ENCODE measurements around the gene SARNP.

The SARNP gene

DNA sequence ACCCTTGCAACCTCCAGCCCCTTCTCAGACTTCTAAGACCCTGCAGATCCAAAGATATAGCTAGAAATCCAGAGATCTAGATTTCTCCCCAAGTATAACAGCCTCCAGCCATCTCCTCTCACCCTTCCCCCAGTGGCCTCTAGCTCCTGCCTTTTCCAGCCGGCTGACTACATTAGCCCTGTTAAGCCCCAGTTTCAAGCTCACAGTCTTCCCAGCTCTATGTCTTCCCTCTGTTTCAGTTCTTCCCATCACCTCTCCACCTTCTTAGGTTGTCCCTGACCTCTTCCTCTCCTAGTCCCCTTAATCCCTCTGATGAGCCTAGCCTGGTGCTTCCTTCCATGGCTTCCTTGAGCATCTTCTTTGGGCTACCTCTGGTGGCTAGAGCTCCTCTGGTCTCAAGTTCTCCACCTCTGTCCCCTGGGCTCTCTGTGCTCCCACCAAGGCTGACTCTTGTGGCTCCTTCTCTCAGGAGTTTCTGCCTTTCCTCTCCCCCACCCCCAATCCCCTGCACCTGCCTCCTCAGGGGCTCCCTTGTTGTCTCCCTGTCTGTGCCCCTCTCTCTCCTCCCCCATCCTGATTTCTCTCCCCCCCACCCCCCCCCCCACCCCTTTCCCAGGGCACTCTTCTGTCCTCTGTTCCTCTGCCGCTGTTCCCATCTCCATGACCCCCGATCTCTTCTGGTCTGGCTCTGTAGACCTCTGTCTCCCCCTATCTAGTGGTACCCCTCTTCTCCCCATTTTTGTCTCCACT lies 75.4 kb downstream of the SARNP start:
- DNase-seq = no peak

GRCh38 chr12:55739025-55739378 lies 78.5 kb downstream of the SARNP start:
- no peak for DNase-seq

DNA sequence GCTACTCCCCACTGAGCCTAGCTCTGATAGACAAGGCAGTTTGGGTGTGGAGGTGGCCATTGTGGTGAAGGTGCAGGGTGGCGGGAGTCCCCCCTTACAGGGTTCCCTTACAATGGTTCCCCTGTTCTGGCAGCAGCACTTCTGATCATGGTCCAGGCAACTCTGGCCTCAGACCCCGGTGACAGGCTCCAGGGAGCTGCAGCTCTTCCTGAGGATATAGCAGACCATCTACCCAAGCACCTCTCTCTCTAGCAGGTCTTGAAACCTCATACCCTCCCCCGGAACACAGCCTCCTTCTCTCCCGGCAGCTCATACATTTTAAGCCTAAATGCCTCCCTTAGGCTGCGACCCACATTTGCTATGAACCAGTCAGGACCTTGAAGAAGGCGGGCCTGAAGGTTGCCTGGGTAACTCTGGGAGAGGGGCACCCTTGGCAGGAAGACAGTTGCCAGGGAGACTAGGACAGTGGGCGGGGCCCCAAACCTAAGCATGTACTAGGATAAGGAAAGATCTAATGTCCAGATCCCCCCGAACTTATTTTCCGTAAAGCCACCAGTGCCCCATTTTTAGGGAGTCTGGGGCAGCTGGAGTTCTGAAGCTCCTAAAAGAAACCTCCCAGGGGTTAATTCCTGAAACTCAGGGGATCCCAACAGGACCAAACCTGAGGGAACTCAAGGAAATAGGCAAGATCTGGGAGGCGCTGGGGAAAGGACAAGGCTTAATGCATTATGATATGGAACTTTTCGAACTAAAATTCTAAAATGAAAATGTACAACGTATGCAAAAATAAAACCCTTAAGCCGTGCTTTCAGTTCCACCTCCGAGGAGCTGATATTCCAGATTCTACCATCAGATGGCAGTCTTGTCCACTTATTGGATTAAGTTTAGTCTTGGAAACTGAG lies 79.2 kb downstream of the SARNP start:
- DNase-seq = no peak

- DNase-seq = no peak
Observed at GRCh38 chr12:55737581-55738122, 79.9 kb downstream of the SARNP start.

DNA sequence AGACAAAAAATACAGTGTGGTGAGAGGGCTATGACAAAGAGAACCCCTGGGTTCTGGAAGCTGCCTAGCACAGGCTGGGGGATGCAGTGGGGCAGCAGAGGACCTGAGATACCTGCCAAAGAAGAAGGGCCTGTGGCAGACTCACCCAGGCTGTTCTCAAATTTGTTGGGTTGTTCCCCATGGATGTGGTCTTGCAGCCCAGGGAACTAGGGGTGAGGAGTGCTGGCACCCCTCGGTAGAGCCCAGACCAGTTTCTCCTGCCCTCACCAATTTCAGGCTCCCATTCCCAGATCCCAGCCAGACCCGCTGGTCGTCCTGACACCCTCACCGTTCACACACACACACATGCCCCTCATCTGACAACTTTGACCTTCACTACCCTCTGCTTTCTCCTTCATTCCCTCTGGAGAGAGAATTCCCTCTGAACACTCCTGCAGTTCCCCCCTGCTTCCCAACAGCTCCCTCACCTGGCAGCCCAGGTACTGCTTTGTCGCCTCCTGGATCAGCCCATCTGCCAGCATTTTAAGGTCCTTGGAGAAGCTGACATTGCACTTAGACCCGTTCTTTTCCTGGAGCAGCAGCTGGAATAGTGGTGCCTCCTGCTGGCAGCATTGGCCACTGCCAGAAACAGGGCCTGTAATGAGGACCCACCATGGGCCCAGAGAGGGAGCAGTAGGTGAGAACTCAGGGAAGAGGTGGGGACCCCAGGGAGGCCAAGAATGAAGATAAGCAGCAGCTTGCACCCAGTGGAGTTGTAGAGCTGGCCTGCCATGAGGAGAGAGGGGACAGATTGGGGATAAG lies 80.5 kb downstream of the SARNP start:
- no peak for DNase-seq

GRCh38 chr12:55736076-55736475 lies 81.4 kb downstream of the SARNP start:
- no peak for DNase-seq

GRCh38 chr12:55734595-55734994 lies 82.9 kb downstream of the SARNP start:
- no peak for DNase-seq

- DNase-seq = no peak
Observed at GRCh38 chr12:55733858-55734257, 83.7 kb downstream of the SARNP start.

- no peak for DNase-seq
Observed at GRCh38 chr12:55733021-55733555, 84.4 kb downstream of the SARNP start.

DNA sequence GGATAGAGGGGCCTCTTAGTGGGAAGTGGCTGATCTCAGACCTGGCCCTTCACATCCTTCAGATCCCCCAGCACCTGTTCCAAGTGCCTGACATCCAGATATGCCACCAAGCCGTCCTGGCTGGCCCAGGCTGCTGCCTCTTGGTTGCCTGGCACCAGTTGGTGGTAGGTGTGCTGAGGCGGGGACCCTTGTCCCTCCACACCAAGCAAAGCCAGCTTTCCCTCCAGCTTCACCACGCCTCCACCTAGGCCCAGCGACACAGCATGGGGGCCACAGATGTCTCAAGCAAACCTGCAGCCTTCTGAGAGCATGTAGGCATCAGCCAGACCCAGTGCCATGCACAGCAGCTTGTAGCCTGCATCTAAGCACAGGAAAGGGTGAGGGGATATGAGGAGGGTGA lies 85.2 kb downstream of the SARNP start:
- no peak for DNase-seq

- DNase-seq = no peak
Observed at GRCh38 chr12:55729819-55730818, 87.4 kb downstream of the SARNP start.

GRCh38 chr12:55728939-55729818 lies 88.3 kb downstream of the SARNP start, which contains the start of gene CD63:
TSS of gene CD63 (minus strand) at chr12:55729009. CDS start at chr12:55728341, 668 bp downstream.
- peak; percentile 58 for DNase-seq

DNA sequence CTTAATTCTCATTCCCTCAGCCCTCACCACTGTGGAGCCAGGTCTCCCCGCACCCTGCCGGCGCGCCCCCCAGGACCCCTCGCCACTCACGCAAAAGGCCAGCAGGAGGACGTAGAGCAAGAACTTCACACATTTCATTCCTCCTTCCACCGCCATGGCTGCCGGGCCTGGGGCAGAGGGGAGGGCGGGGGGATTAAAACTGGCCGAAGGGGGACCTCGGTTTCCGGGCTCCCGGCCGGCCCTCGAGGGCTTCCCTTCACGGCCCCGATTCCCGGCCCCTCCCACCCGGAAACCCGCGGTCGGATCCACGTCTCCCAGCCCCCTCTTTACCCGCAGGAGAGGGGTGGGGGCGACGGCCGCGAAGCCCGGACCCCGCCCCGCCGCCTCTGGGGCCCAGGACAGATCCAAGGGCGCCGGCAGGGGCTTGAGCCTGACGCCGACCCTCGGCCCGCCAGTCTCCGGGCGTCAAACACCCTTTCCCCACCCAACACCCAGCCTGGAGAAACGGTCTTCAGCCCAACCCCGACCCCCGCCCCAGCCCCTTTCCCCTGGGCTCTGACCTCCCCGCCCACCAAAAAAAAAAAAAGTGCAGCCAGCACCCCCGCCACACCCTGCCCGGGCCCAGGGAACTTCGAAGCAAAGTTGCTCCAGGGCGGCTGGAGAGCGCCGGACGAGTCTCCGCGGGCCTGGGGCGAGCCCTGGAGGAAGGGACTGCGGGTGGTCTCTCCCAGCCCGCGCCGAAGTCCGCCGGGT lies 89.2 kb downstream of the SARNP start:
- DNase-seq = peak; percentile 26

GRCh38 chr12:55727643-55728185 lies 89.8 kb downstream of the SARNP start:
- no peak for DNase-seq

GRCh38 chr12:55726971-55727370 lies 90.6 kb downstream of the SARNP start:
- no peak for DNase-seq

DNA sequence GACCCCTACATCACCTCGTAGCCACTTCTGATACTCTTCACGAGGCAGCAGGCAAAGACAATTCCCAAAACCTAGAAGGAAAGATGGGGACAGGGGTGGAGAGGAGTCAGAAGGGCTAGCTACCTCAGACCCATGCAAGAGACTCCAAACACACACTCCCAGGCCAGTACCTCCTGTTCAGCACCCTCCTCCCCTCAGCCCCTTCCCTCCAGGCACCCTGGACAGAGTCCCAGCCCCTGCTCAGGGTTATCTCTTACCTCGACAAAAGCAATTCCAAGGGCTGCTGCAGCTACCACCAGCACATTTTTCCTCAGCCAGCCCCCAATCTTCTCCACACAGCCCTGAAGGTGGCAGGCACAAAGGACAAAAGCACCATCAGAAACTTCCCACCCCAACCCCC lies 92.0 kb downstream of the SARNP start:
- no peak for DNase-seq

DNA sequence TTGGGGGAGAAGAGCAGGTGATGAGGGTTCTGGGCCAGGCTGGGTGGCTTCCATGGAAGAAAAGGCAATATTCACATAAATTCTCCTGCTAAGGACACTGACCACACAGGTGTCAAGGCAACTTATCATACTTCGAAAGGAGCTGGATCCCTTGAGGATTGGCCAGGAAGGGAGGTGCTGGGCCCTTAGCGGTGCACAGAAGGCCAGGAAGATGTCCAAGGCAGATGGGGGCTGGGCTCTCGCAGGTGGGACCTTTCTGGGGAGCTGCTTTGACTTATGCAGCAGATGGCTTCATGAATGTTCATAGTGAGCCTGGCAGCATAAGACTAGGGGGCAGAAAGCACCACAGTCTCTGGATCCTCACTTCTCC lies 92.6 kb downstream of the SARNP start:
- DNase-seq = no peak

- no peak for DNase-seq
Observed at GRCh38 chr12:55724226-55724939, 93.1 kb downstream of the SARNP start.
